AG08395 (cell line): ENCODE data around the gene ROBO2.
A peak's percentile ranks its signal among the peaks of the same experiment; 100 is the strongest.
"Not testable (repeated sequence)": the region's sequence is repeated elsewhere in the genome, so short reads cannot be mapped to it uniquely, and the experiment has no call there.

ENCODE experiments used
- DNase-seq: peaks from one replicate; pipeline ENCODE4 v3.0.0; 2012; ENCODE audit warnings: mixed read lengths, low spot score

The ROBO2 gene

DNA sequence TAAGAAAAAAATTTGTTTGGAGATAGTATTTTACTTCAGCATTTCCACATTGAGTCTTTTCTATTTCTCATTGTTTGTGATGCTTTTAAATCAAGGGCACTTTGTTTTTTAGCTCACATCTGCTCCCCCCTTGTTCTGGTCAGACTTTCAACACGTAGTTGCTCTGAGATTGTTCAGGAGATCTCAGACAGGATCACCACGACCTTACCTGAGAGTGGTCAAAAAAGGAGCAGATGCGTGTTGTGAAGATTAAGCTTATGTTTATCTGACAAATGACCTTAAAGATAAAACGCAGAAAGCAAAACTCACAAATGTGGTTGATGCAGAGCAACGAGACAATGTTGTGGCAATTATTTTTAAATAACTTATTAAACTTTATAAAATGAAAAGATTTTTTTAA, 298.3 kb downstream of the ROBO2 start:
- DNase-seq, result no peak

DNA sequence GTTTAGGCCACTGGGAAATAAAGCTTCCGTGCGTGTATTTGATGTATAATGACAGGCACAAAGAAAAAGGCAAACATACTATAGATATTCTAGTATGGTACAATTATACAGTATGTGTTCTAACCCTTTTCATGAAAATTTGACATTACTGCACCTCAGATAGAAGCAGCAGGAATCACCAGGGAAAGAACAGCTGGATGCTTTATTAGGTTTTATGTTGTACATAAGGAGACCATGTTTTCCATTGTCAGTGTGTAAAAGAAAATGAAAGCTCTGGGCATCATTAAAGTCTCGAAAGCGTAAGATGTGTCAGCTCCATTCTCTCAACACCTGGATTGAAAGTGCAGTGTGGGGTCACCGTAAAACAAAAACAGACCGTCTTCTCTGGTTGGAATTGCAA, 302.1 kb downstream of the ROBO2 start:
- no peak for DNase-seq

- DNase-seq, result no peak
Measured at GRCh38 chr3:77342688-77343087, 302.8 kb downstream of the ROBO2 start.

GRCh38 chr3:77345009-77345408, 305.1 kb downstream of the ROBO2 start:
- DNase-seq, result no peak

DNA sequence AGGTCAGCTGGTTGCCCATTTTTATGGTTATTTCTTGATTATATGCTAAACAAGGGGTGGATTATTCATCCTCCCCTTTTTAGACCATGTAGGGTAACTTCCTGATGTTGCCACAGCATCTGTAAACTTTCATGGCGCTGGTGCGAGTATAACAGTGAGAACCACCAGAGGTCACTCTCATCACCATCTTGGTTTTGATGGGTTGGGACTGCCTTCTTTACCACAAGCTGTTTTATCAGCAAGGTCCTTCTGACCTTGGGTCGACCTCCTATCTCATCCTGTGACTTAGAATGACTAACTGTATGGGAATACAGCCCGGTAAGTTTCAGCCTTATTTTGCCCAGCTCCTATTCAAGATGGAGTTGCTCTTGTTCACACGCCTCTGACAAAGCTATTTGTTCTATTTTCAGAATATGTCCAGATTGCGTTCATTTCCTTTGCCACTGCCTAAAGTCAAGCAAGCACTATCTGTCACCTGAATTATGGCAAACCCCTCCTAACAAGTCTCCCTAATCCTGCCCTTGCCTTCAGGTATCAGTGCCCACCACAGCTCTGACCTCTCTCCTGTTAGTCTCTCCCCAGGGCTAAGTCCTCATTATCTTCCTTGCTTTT, 308.5 kb downstream of the ROBO2 start:
- peak; percentile 5 for DNase-seq

DNA sequence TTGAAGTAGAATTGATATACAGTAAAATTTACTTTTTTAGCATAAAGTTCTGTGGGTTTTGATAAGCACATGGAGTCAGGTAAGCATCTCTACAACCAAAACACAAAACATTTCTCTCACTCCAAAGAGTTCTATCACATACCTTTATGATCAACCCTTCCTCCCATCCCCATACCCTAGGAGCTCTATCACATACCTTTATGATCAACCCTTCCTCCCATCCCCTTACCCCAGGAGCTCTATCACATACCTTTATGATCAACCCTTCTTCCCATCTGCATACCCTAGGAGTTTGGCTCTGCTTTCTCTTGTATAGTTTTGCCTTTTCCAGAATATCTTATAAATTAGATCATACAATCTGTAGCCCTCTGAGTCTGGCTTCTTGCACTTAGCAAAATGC, 315.1 kb downstream of the ROBO2 start:
- DNase-seq, result no peak

DNA sequence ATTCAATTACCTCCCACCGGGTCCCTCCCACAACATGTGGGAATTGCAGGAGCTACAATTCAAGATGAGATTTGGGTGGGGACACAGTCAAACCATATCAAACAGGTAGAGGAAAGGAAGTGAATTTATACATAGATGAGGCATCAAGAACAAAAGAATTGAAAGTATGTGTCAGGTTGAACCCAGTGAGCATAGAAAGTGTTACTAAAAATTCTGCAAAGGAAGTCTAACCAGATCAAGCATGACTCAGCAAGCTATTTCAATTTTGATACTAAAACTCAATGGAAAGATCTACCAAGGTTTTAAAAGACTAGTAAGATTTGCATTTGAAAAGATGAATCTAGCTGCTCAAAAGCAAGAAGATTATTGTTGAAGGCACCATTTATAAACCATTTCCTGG, 323.0 kb downstream of the ROBO2 start:
- DNase-seq, result no peak

GRCh38 chr3:77365152-77365551, 325.3 kb downstream of the ROBO2 start:
- DNase-seq, result no peak

- peak; percentile 64 for DNase-seq
Measured at GRCh38 chr3:77370413-77370812, 330.5 kb downstream of the ROBO2 start.

GRCh38 chr3:77372018-77372417, 332.1 kb downstream of the ROBO2 start:
- DNase-seq, result no peak

DNA sequence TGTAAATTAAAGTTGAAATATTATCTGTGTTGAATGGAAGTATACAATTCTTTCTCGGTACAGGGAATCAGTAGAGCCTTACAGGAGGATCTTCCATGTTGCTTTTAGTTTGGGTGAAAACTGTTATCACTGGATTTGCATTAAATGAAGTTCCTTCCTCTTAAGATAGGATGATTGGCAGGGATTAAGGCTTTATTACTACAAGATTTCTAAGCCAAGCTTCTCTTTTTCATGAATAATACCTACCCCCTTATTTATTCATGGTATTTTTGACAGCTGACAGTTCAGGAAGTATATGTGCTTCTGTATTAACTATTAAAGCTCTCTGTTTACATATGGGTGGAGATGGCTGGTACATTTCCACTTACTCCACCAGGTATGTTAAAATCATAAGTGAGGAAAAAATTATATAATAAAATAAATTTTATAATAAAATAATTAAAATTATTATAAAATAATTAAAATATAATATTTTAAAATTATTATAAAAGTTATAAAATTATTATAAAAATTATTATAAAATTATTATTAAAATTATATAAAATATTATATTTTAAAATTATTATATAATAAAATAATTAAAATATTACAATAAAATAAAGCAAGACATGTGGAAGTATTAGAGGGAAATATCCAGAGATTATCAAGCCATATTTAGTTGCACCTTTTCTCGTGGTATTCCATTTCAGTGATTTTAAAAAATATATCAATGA, 332.9 kb downstream of the ROBO2 start:
- no peak for DNase-seq

DNA sequence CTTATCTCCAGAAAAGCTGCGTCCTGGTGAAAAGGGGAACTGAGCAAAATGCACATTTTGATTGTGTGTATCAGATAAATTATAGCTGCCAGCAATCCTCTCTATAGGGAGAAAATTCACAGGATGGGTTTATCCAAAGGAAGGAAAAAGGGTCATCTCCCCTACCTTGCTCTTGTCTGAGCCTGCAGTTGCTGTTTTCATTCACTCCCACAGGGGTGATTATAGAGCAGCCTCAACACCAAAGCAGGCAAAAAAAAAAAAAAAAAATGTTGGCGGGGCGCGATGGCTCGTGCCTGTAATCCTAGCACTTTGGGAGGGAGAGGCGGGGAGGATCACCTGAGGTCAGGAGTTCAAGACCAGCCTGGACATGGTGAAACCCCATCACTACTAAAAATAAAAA, 333.7 kb downstream of the ROBO2 start:
- no peak for DNase-seq

- no peak for DNase-seq
Measured at GRCh38 chr3:77376511-77376910, 336.6 kb downstream of the ROBO2 start.

DNA sequence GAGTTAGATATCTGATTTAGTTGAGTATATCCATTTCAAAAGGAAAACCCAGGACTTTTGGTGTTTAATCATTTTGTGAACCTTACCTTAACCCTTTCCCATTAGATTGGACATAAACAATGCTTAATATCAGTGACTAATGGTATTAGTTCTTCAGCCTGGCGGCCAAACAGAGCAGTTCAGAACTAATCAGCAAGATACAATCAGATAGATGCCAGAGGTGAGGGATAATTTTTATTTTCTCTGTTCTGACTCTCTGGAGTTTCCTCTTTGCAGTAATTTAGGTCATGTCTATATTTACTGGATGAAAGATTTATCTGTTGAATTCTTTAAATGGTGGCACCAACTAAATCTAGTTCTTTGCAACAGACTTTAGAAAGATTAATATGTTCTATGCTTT, 337.8 kb downstream of the ROBO2 start:
- no peak for DNase-seq

DNA sequence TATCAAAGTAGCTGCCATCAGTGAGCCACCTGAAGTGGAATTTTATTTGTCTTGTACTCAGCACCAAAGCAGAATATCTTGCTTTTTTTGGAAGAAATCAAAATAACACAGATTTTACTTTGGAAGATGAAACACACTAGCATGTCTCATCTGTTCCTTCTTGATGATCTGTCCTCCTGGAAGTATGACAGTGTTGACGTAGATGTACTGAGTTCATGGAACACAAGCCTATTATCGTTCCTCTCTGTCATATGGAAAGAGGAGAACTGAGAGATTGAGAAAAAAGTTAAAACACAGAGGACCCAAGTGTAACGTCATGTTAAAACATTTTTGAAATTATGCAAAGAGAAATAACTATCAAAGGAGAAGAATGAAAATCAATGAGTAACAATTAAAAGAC, 340.2 kb downstream of the ROBO2 start:
- DNase-seq, result peak; percentile 8

- DNase-seq, result no peak
Measured at GRCh38 chr3:77381431-77381830, 341.5 kb downstream of the ROBO2 start.

DNA sequence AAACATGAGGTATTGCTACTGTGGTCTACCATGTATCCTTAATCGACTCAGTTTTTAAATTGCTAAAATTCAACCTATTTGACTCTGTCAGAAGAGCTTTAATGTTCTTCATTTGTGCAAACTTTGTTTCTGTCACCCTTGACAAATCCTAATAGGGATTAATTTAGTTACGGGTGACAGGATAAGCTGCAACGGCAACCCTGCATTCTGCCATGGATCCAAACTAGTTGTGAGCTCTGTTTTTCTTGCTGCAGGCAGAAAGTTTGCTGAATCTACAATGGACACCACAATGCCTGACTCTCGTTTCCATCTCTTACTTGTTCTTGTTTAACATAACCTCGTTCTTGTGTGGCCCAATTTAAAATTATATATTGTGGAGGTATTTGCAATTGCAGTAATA, 352.3 kb downstream of the ROBO2 start:
- no peak for DNase-seq

GRCh38 chr3:77394046-77394445, 354.1 kb downstream of the ROBO2 start:
- DNase-seq, result no peak

DNA sequence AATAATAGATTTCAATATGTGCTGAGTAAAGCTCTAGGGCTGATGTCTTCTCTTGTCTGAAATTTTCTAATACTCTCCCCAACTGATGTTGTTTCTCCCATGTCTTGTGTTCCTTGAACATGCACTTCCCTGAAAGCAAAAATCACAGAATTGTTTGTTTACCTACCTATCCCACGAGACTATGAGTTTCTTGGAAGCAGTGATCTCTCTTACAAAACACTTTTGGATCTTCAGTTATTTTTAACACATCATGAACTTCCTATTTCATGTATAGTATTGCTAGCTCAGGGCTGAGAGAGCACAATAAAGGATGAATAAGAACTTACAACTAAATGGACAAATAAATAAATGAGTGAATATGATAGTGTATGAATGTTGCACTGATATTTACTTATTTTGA, 365.0 kb downstream of the ROBO2 start:
- DNase-seq, result no peak

- no peak for DNase-seq
Measured at GRCh38 chr3:77407441-77407840, 367.5 kb downstream of the ROBO2 start.

- not testable (repeated sequence) for DNase-seq
Measured at GRCh38 chr3:77410334-77410733, 370.4 kb downstream of the ROBO2 start.

DNA sequence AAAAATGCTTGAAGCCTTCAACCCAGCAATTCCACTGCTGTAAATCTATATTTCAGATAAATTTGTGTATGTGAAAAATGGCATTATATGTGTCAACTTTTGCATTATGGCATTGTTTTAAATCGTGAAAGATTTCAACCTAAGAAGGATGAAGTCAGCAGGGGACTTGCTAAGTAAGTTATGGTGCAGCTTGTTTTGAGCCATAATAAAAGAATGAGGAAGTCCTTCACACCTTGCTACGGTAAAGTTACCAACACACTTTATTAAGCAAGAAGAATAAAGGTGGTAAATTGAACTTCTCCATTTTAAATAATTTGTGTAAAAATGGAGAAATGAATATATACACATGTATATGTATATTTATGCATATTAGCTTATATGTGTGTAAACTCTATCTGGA, 371.4 kb downstream of the ROBO2 start:
- DNase-seq, result no peak

DNA sequence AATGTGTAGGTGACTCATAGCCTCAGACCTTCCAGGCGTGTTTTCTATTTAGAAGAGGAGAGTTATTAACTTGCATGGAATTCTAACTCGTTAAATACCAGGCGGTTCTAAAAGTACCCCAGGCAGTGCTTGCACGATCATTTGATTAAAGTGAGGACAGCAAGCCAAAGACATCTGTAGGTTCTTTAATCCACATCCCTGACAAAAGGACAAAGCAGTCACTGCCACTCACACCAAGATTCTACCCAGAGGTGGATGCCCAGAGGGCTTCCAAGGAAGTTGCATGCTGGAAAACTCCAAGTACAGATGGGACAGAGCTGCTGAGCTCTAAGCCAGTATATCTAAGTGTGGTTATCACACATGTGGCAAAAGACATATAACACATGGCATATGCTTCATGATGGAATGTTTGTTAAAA, 372.1 kb downstream of the ROBO2 start:
- DNase-seq, result peak; percentile 59

GRCh38 chr3:77412584-77412983, 372.7 kb downstream of the ROBO2 start:
- DNase-seq, result peak; percentile 15
